CD14-positive monocyte (primary cell): ENCODE results near the gene ISOC1. TPM values are rescaled to one million over a fixed set of nuclear protein-coding genes. Genes with fewer than 3 reads are reported as not detected.

Experiments
- DNase-seq, 3 donors: peaks; one replicate each; pipeline ENCODE4 v3.0.0-alpha.2; 2011 to 2022
- H2AFZ ChIP-seq: 2 replicates; pipeline ENCODE4 v1.6.0; 2012; ENCODE audit warnings: mild to moderate bottlenecking, low read depth, low read length, inconsistent platforms; ENCODE audit not compliant: insufficient read depth, poor library complexity, severe bottlenecking
- H3K27ac ChIP-seq, 2 donors: 1 replicate in 1 of 2; 2 replicates in 1 of 2; pipeline ENCODE4 v1.5.1; 2012 to 2013; ENCODE audit warnings: low read length in 2 of 2, control low read depth in 1 of 2, inconsistent platforms in 1 of 2, low read depth in 1 of 2, mild to moderate bottlenecking in 1 of 2
- H3K27me3 ChIP-seq, 2 donors: one replicate each; pipeline versions ENCODE4 v1.6.0 to v1.6.1; 2011 to 2013; ENCODE audit warnings: low read length in 2 of 2; ENCODE audit not compliant: control insufficient read depth in 2 of 2, insufficient read depth in 2 of 2
- H3K36me3 ChIP-seq, 2 donors: replicated peaks in 1 of 2; 1 replicate in 1 of 2; 2 replicates in 1 of 2; pipeline versions ENCODE4 v1.5.1 to v1.6.1; 2012 to 2013; ENCODE audit warnings: low read length in 2 of 2, control low read depth in 1 of 2, inconsistent platforms in 1 of 2, mild to moderate bottlenecking in 1 of 2; ENCODE audit not compliant: insufficient read depth in 2 of 2, control insufficient read depth in 1 of 2
- H3K4me1 ChIP-seq, 2 donors: 1 replicate in 1 of 2; 2 replicates in 1 of 2; pipeline versions ENCODE4 v1.5.1 to v1.6.1; 2012 to 2013; ENCODE audit warnings: low read length in 2 of 2, control low read depth in 1 of 2, inconsistent platforms in 1 of 2, mild to moderate bottlenecking in 1 of 2, moderate library complexity in 1 of 2; ENCODE audit not compliant: insufficient read depth in 2 of 2, control insufficient read depth in 1 of 2
- H3K4me2 ChIP-seq: replicated peaks from 2 replicates; pipeline ENCODE3; 2012; ENCODE audit warnings: low read length, moderate library complexity, mild to moderate bottlenecking; ENCODE audit not compliant: poor library complexity, severe bottlenecking; ENCODE audit errors: extremely low read depth
- H3K4me3 ChIP-seq, 3 experiments: fragments of 200-600 bp in 1 of 3; sonication (generic) in 1 of 3; replicated peaks in 1 of 3; 1 replicate in 2 of 3; 2 replicates in 1 of 3; pipeline ENCODE4 v1.5.1; 2011 to 2013; ENCODE audit warnings: low read length in 3 of 3, mild to moderate bottlenecking in 3 of 3, control low read depth in 2 of 3, low read depth in 2 of 3, inconsistent platforms in 1 of 3, moderate library complexity in 1 of 3
- H3K79me2 ChIP-seq: 2 replicates; pipeline ENCODE4 v1.6.0; 2012; ENCODE audit warnings: mild to moderate bottlenecking, control low read depth, inconsistent platforms, low read length, moderate library complexity; ENCODE audit not compliant: insufficient read depth
- H3K9ac ChIP-seq: 2 replicates; pipeline ENCODE4 v1.6.0; 2017; ENCODE audit warnings: low read length, mild to moderate bottlenecking; ENCODE audit not compliant: insufficient read depth, poor library complexity, severe bottlenecking
- H3K9me3 ChIP-seq, 2 donors: replicated peaks in 1 of 2; 1 replicate in 1 of 2; 2 replicates in 1 of 2; pipeline versions ENCODE4 v1.5.1 to v1.6.1; 2012 to 2013; ENCODE audit warnings: low read length in 2 of 2, control low read depth in 1 of 2; ENCODE audit not compliant: control insufficient read depth in 1 of 2, insufficient read depth in 1 of 2
- H4K20me1 ChIP-seq: 2 replicates; pipeline ENCODE4 v1.6.0; 2012; ENCODE audit warnings: mild to moderate bottlenecking, low read length, control low read depth, moderate library complexity; ENCODE audit not compliant: insufficient read depth
- H3K27ac Mint-ChIP-seq, 7 donors: one replicate each; pipeline ENCODE4 v1.8.0; 2020; ENCODE audit warnings: mild to moderate bottlenecking in 7 of 7, mixed read lengths in 7 of 7, moderate library complexity in 6 of 7, inconsistent platforms in 2 of 7
- H3K27me3 Mint-ChIP-seq, 3 donors: one replicate each; pipeline ENCODE4 v1.8.0; 2021 to 2022; ENCODE audit warnings: low read depth in 3 of 3, mild to moderate bottlenecking in 3 of 3, mixed read lengths in 3 of 3, moderate library complexity in 3 of 3, inconsistent platforms in 1 of 3
- H3K36me3 Mint-ChIP-seq, 2 donors: one replicate each; pipeline ENCODE4 v1.8.0; 2020; ENCODE audit warnings: mixed read lengths in 2 of 2, inconsistent platforms in 1 of 2, mild to moderate bottlenecking in 1 of 2
- H3K4me1 Mint-ChIP-seq: one replicate; pipeline ENCODE4 v1.8.0; 2020; ENCODE audit warnings: mild to moderate bottlenecking, mixed read lengths
- H3K4me3 Mint-ChIP-seq, 2 donors: one replicate each; pipeline ENCODE4 v1.8.0; 2020; ENCODE audit warnings: mild to moderate bottlenecking in 2 of 2, mixed read lengths in 2 of 2, moderate library complexity in 1 of 2
- H3K9me3 Mint-ChIP-seq, 7 donors: one replicate each; pipeline ENCODE4 v1.8.0; 2020 to 2022; ENCODE audit warnings: mixed read lengths in 7 of 7, mild to moderate bottlenecking in 6 of 7, moderate library complexity in 6 of 7, inconsistent platforms in 2 of 7
- WGBS: methylation state at CpG from one replicate; pipeline ENCODE4 v1.1.5; 2013; ENCODE audit warnings: missing lambda C conversion rate; ENCODE audit not compliant: insufficient coverage; 5-methylcytosine and 5-hydroxymethylcytosine counted together
- intact Hi-C, 2 donors: fragments of 100-400 bp; cut with micrococcal nuclease; formaldehyde crosslinking; loops; one replicate each; pipeline versions ENCODE4 v1.15.0 to v1.15.1; 2023
- polyA plus RNA-seq, 3 donors: library from polyadenylated mRNA; depleted of rRNA in 1 of 3; unstranded in 2 of 3; stranded (reverse) in 1 of 3; fragments of 300-500 nt in 2 of 3; fragments of >200 nt in 1 of 3; fragmentation: Illumina TruSeq in 2 of 3; gene quantifications; 1 replicate in 2 of 3; 2 replicates in 1 of 3; pipeline ENCODE4 v1.2.3, GENCODE V29; 2012 to 2021
- TF ChIP-seq, protein P1 (sequence below): fragments of 200-600 bp; IDR thresholded peaks from one replicate; pipeline ENCODE4 v1.8.0; 2022; ENCODE audit warnings: antibody characterized with exemption, mild to moderate bottlenecking

Gene ISOC1
- polyA plus RNA-seq, 3 donors: 5.6 to 19.4 (median 16.6) TPM

DNA sequence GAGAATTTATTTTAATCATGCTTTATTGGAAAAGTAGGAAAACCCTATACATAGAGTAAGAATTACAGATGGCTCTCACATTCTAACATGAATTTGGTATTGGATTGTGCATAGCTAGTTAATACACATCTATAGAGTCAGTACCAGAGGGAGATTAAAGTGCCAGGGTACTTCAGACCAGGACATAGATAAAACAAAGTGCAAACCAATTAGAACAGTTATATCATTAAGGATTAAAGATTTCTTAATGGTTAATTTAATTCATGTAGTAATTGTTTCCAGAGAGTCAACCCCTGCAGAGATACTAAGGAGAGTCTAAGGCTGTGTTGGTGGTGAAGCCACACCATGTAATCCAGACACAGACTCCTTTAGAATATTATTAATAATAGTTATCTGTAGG is 8.8 kb downstream of the ISOC1 start:
- H3K4me1 ChIP-seq: no peaks in the 10 kb centered on the region
- H3K4me2 ChIP-seq: no peak overlapping the region
- Mint-ChIP-seq H3K4me3 (no peak overlapping the region), H3K4me1 (peaks cover 10% of the 10 kb centered on the region), H3K27me3 (peaks cover 0 to 2% (median 1%) of the 10 kb centered on the region in 3 donors), H3K9me3 (no peaks in the 10 kb centered on the region), H3K36me3 (peaks cover 3 to 14% of the 10 kb centered on the region in 2 donors), H3K27ac (no peak overlapping the region)
- TF ChIP-seq, protein P1, sequence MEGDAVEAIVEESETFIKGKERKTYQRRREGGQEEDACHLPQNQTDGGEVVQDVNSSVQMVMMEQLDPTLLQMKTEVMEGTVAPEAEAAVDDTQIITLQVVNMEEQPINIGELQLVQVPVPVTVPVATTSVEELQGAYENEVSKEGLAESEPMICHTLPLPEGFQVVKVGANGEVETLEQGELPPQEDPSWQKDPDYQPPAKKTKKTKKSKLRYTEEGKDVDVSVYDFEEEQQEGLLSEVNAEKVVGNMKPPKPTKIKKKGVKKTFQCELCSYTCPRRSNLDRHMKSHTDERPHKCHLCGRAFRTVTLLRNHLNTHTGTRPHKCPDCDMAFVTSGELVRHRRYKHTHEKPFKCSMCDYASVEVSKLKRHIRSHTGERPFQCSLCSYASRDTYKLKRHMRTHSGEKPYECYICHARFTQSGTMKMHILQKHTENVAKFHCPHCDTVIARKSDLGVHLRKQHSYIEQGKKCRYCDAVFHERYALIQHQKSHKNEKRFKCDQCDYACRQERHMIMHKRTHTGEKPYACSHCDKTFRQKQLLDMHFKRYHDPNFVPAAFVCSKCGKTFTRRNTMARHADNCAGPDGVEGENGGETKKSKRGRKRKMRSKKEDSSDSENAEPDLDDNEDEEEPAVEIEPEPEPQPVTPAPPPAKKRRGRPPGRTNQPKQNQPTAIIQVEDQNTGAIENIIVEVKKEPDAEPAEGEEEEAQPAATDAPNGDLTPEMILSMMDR: no peak
- no peak for DNase-seq
- no peaks in the 10 kb centered on the region for H4K20me1 ChIP-seq
- no peak overlapping the region for H3K9ac ChIP-seq
- intact Hi-C loops: no loop called here
- H2AFZ ChIP-seq: no peak overlapping the region
- no peaks in the 10 kb centered on the region for H3K9me3 ChIP-seq
- H3K36me3 ChIP-seq: peaks cover 0 to 22% of the 10 kb centered on the region in 2 donors
- H3K79me2 ChIP-seq: no peaks in the 10 kb centered on the region
- H3K27me3 ChIP-seq: no peaks in the 10 kb centered on the region
- H3K27ac ChIP-seq: no peak overlapping the region
- H3K4me3 ChIP-seq: no peak overlapping the region

DNA sequence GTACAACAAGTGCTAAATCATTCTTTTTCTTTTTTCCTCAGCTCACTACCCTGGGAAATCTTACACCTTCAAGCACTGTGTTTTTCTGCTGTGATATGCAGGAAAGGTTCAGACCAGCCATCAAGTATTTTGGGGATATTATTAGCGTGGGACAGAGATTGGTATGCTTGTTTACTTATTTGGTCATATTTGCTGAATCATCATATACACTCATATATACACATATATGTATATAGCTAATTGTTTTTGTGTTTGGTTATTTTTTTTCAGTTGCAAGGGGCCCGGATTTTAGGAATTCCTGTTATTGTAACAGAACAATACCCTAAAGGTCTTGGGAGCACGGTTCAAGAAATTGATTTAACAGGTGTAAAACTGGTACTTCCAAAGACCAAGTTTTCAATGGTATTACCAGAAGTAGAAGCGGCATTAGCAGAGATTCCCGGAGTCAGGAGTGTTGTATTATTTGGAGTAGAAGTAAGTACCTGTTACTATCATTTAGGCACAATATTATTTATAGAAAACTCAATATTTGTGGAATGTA is 10.4 kb downstream of the ISOC1 start:
- Mint-ChIP-seq H3K27ac (no peak overlapping the region), H3K9me3 (no peaks in the 10 kb centered on the region), H3K4me1 (peaks cover 6% of the 10 kb centered on the region), H3K36me3 (peaks cover 7 to 19% of the 10 kb centered on the region in 2 donors), H3K4me3 (no peak overlapping the region), H3K27me3 (peaks cover 0 to 2% (median 1%) of the 10 kb centered on the region in 3 donors)
- Histone ChIP-seq H3K4me1 (no peaks in the 10 kb centered on the region), H3K27ac (no peak overlapping the region), H2AFZ (no peak overlapping the region), H3K4me3 (no peak overlapping the region), H3K9me3 (no peaks in the 10 kb centered on the region), H3K36me3 (peaks cover 0 to 22% of the 10 kb centered on the region in 2 donors), H3K4me2 (no peak overlapping the region), H3K9ac (no peak overlapping the region), H4K20me1 (no peaks in the 10 kb centered on the region), H3K79me2 (no peaks in the 10 kb centered on the region), H3K27me3 (no peaks in the 10 kb centered on the region)
- intact Hi-C loops: no loop called here
- no peak for DNase-seq
- TF ChIP-seq, protein P1: no peak
- WGBS: 100% methylated on average over 1 of the region's 5 CpGs
